Parathyroid adenoma (tissue), 2 donors: ENCODE measurements around the gene NR3C2.

ENCODE experiments used
- H2AFZ ChIP-seq: fragments of 300-600 bp; sonication (generic); one replicate; pipeline ENCODE4 v1.7.0; 2017; ENCODE audit warnings: antibody characterized with exemption, mild to moderate bottlenecking
- H3K27ac ChIP-seq: fragments of 300-600 bp; sonication (generic); one replicate; pipeline ENCODE4 v1.7.0; 2017
- H3K27me3 ChIP-seq: fragments of 300-600 bp; sonication (generic); one replicate; pipeline ENCODE4 v1.7.0; 2017; ENCODE audit warnings: low read length; ENCODE audit not compliant: control insufficient read depth, insufficient read depth
- H3K36me3 ChIP-seq: fragments of 300-600 bp; sonication (generic); one replicate; pipeline ENCODE4 v1.7.0; 2017; ENCODE audit warnings: low read length; ENCODE audit not compliant: control insufficient read depth, insufficient read depth
- H3K4me1 ChIP-seq: fragments of 300-600 bp; sonication (generic); one replicate; pipeline ENCODE4 v1.7.0; 2017; ENCODE audit warnings: control low read depth
- H3K4me2 ChIP-seq: fragments of 300-600 bp; sonication (generic); one replicate; pipeline ENCODE4 v1.7.0; 2017; ENCODE audit warnings: low read length
- H3K4me3 ChIP-seq: fragments of 300-600 bp; sonication (generic); one replicate; pipeline ENCODE4 v1.7.0; 2017; ENCODE audit warnings: low read depth, low read length
- H3K79me2 ChIP-seq: fragments of 300-600 bp; sonication (generic); one replicate; pipeline ENCODE4 v1.7.0; 2017; ENCODE audit warnings: control low read depth
- H3K9ac ChIP-seq: fragments of 300-600 bp; sonication (generic); one replicate; pipeline ENCODE4 v1.7.0; 2017; ENCODE audit warnings: mild to moderate bottlenecking
- H3K9me3 ChIP-seq: fragments of 300-600 bp; sonication (generic); one replicate; pipeline ENCODE4 v1.7.0; 2017; ENCODE audit warnings: low read length; ENCODE audit not compliant: control insufficient read depth
- TF ChIP-seq, protein P1 (sequence below): fragments of 300-600 bp; sonication (generic); IDR thresholded peaks from one replicate; pipeline ENCODE4 v1.7.0; 2017; ENCODE audit warnings: antibody characterized with exemption, mild to moderate bottlenecking
- donor health status: primary hyperparathyroidism.

Gene NR3C2

DNA sequence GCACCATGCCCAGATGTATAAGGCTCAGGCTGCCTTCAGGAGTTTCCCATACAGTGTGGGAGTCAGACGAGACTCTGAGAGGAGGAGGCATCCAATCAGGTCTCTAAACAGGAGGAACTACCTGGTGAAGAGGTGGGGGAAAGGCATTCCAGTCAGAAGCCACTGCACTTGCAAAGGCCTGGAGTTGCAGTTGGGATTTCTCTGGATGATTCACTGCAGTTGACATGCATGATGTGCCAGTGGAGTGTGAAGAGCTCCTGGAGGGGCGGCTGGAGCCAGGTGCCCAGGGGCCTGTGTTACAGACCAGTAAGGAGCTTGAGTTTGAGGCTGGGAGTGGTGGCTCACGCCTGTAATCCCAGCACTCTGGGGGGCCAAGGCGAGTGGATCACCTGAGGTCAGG, 371.2 kb downstream of the NR3C2 start:
- no peaks in the 10 kb centered on the region for H3K27me3 ChIP-seq
- no peak overlapping the region for H2AFZ ChIP-seq
- H3K9ac ChIP-seq: no peak overlapping the region
- no peaks in the 10 kb centered on the region for H3K79me2 ChIP-seq
- peaks cover 12% of the 10 kb centered on the region for H3K4me1 ChIP-seq
- H3K4me3 ChIP-seq: no peak overlapping the region
- H3K27ac ChIP-seq: no peak overlapping the region
- no peaks in the 10 kb centered on the region for H3K9me3 ChIP-seq
- TF ChIP-seq, protein P1, sequence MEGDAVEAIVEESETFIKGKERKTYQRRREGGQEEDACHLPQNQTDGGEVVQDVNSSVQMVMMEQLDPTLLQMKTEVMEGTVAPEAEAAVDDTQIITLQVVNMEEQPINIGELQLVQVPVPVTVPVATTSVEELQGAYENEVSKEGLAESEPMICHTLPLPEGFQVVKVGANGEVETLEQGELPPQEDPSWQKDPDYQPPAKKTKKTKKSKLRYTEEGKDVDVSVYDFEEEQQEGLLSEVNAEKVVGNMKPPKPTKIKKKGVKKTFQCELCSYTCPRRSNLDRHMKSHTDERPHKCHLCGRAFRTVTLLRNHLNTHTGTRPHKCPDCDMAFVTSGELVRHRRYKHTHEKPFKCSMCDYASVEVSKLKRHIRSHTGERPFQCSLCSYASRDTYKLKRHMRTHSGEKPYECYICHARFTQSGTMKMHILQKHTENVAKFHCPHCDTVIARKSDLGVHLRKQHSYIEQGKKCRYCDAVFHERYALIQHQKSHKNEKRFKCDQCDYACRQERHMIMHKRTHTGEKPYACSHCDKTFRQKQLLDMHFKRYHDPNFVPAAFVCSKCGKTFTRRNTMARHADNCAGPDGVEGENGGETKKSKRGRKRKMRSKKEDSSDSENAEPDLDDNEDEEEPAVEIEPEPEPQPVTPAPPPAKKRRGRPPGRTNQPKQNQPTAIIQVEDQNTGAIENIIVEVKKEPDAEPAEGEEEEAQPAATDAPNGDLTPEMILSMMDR: no peak
- no peak overlapping the region for H3K4me2 ChIP-seq
- H3K36me3 ChIP-seq: no peaks in the 10 kb centered on the region

GRCh38 chr4:148069895-148070178, 372.4 kb downstream of the NR3C2 start:
- Histone ChIP-seq H3K27me3 (no peaks in the 10 kb centered on the region), H2AFZ (no peak overlapping the region), H3K27ac (peak overlapping the region; percentile 65), H3K79me2 (no peaks in the 10 kb centered on the region), H3K4me1 (peaks cover 12% of the 10 kb centered on the region), H3K36me3 (no peaks in the 10 kb centered on the region), H3K9ac (no peak overlapping the region), H3K4me3 (peak overlapping the region; percentile 6), H3K4me2 (peak overlapping the region; percentile 23), H3K9me3 (no peaks in the 10 kb centered on the region)
- TF ChIP-seq, protein P1: no peak

DNA sequence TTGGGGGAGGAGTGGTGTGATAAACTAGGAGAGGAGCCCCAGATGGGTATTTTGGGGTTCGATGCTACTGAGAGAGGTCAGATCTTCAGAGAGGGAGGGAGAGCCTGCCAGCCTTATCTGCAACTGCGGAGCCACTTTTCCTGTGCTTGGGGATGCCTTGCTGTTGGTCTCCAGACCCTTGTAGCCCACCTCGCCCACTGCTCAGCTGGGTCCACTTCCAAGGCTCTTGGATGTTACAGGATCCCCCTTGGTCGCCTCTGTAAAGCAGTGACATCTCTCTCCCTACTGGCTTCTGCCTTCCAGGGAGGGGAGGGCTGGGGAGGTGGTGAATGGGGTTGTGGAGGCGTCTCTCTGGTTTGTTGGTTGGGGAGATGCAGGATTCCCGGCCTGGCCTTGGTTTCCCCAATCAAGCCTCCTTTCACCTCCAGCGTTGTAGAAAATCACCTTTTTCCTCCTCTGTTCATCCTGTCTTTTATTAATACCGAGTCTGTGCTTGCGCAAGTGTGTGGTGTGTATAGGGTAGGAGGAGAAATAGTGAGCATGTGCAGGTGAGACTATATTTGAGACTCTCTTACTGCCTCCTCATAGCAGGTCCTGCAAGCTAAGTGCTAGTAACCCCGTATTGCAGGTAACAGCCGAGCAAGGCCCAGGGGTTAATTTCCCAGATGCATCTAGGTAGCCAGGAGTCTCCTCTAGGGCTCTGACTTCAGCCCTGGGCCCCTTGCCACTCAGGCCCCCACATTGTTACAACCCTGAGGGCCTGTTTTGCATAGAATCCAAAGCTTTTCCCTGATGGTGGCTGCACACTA, 372.9 kb downstream of the NR3C2 start:
- peaks cover 12% of the 10 kb centered on the region for H3K4me1 ChIP-seq
- H3K4me2 ChIP-seq: peak overlapping the region; percentile 23
- no peaks in the 10 kb centered on the region for H3K79me2 ChIP-seq
- TF ChIP-seq, protein P1: no peak
- peak overlapping the region; percentile 65 for H3K27ac ChIP-seq
- no peak overlapping the region for H2AFZ ChIP-seq
- peak overlapping the region; percentile 6 for H3K4me3 ChIP-seq
- no peaks in the 10 kb centered on the region for H3K9me3 ChIP-seq
- H3K9ac ChIP-seq: no peak overlapping the region
- H3K27me3 ChIP-seq: no peaks in the 10 kb centered on the region
- no peaks in the 10 kb centered on the region for H3K36me3 ChIP-seq

DNA sequence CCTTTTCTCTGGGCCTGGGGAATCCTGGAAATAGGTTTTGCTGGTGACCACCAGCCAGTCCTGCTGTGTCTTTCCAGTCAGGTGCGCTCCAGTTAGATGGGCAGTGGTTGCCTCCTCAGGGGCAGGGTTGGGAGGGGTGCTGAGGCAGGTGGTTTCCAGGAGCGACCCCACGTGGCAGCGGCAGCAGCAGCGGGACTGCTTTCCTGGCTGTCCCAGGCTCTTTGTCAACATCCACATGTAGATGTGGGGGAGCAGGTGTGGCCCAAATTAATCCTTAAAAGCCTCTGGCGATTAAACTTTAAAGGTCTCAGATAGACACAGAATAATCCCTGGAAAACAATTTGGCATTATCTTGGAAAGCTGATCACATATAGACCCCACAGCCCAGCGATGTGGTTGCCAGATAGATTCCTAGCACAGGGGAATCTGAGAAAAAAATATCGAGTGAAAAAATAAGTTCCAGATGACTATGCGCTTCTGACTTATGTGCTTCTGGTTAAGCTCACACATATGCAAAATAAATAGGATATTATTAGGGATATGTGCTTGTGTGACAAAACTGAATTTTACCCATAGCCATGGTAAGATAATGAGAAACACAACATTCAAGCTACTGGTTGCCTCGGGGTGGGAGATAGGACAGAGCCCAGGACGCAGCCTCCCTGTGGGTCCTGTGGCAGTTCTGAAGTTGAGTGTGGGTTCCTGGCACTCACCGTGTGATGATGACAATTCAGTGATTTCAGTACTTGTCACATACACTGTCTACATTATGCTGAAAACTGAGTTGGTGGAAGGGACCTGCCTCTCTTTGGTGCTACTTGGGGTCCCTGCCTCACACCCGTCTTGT, 373.9 kb downstream of the NR3C2 start:
- Histone ChIP-seq H3K36me3 (no peaks in the 10 kb centered on the region), H3K4me1 (peaks cover 12% of the 10 kb centered on the region)

More for the DNA sequence above, 373.9 kb downstream of the NR3C2 start:
- Histone ChIP-seq H3K4me3 (no peak overlapping the region), H3K79me2 (no peaks in the 10 kb centered on the region), H3K9ac (no peak overlapping the region), H2AFZ (no peak overlapping the region), H3K27me3 (no peaks in the 10 kb centered on the region), H3K27ac (no peak overlapping the region), H3K4me2 (no peak overlapping the region), H3K9me3 (no peaks in the 10 kb centered on the region)
- TF ChIP-seq, protein P1: no peak
